T47D (cell line): ENCODE measurements around the gene PRSS2.

ENCODE experiments used
- DNase-seq, 2 experiments: peaks; one replicate each; pipeline versions ENCODE4 v3.0.0 to v3.0.0-alpha.2; 2011 to 2012; ENCODE audit warnings: low read depth in 1 of 2, low spot score in 1 of 2
- JUND ChIP-seq: IDR thresholded peaks from 2 replicates; pipeline ENCODE4 v1.6.1; 2012; ENCODE audit warnings: low read depth
- in situ Hi-C: cut with HindIII; loops from 2 replicates; pipeline ENCODE4 v1.10.0; 2016; ENCODE audit warnings: low sequenced_read_pairs, low pct_unique_long_range_greater_than_20kb

The PRSS2 gene

DNA sequence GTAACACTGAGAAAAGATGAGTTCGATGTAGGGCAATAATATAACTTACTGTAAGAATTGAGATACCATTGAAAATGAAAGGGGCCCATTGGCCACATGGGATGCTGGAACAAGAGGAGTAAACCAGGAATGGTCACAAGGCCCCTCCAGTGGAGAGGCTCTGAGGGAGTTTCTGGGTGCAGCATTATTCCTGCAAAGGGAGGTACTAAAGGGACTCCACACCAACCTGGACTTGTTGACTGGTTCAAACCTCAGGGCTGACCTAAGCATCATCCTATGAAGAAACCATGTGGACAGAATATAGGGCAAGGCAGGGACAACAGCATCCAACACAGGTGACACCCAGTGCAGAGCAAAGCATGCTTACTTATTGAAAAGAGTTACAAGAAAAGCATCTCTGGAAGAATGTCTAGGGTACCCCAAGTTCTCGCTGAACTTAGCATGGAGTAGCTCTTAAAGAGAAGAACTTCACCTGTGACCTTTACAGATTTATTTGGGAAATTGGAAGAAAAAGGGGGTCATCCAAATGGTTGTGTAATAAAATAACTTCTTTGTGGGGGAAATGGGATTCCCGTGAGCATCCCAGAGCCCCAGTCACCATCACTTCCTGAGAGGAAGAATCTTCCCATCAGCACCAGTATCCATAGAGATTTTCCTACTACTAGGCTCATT, 34.7 kb downstream of the PRSS2 start:
- TF ChIP-seq JUND, result no peak
- in situ Hi-C loops, result no loop called here

DNA sequence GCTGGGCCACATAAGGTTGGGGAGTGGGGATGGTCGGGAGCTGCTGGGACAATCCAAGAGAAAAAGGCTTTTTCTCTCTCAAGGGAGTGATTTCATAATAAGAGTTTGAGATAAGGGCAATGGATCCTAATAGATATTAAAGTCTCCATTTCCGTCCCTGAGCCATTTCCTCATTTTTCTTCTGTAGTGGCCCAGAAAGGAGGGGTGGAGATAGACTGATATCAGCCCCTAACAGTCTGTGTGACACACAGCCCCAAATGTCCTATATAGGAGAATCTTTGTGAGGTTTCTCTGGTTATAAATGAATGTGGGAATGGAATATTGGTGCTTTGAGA, 35.2 kb downstream of the PRSS2 start:
- in situ Hi-C loops, result no loop called here
- TF ChIP-seq JUND, result no peak

More for the DNA sequence above, 34.7 kb downstream of the PRSS2 start:
- no peak for DNase-seq

DNA sequence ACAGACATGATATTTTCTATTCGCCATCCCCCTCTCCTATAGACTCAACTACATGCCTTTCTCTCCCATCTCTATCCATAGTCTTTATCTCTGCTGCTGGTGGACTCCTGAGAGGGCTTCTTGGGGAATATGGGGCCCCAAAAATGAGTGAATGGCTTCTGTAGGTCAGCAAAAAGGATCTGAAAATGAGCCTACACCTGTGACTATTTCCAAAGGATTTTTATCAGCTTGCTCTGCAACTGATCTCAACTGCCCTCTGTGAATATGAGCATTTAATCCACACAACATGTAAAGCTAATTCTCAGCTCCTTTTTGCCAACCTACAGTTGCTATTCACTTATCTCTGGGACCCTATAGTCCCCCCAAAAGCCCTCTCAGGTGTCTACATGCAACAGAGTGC, 36.2 kb downstream of the PRSS2 start:
- no peak for TF ChIP-seq JUND
- no peak for DNase-seq
- in situ Hi-C loops, result no loop called here

More for the DNA sequence above, 35.2 kb downstream of the PRSS2 start:
- no peak for DNase-seq

DNA sequence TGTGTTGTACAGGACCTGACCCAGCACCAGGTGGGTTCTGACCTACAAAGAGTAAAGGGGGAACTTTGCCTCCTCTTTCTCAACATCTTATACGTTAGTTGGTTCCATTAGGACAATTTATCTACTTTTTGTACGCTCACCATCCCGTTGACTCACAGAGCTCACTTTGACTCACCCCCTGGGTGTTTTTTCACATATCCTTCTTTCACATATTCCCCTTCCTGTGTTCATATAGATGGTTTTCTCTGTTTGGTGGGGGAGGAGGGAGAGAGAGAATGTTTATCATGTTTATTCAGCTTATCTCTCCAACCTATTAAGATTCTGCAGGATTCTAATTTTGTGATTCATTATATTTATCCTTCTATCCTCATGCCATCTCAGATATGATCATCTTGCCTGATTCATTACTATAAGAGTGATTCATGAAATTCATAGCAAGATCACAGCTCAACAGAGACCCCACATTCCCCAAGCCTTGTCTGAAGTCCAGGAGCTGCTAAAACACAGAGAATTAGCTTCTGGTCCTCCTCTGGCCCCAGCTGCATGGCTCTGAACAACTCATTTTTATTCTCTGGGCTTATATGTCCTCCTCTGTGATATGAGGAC, 37.2 kb downstream of the PRSS2 start:
- DNase-seq, result no peak
- TF ChIP-seq JUND, result no peak
- in situ Hi-C loops, result no loop called here

DNA sequence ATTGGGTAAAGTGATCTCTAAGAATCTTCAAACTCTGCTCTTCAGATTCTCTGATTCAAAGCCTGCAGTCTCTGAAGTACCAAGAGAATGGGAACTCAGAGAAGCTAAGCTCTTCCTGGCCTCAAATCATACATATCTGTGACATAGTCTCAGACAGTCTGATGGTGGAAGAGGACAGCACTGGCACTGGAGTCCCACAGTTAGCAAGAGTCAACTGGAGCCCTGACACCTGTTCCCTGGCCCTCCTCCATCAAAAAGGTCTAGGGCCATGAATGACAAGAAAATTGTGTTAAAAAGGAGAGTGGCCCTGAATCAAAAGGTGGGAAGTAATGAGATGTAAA, 37.7 kb downstream of the PRSS2 start:
- no peak for DNase-seq
- no peak for TF ChIP-seq JUND
- in situ Hi-C loops, result no loop called here

DNA sequence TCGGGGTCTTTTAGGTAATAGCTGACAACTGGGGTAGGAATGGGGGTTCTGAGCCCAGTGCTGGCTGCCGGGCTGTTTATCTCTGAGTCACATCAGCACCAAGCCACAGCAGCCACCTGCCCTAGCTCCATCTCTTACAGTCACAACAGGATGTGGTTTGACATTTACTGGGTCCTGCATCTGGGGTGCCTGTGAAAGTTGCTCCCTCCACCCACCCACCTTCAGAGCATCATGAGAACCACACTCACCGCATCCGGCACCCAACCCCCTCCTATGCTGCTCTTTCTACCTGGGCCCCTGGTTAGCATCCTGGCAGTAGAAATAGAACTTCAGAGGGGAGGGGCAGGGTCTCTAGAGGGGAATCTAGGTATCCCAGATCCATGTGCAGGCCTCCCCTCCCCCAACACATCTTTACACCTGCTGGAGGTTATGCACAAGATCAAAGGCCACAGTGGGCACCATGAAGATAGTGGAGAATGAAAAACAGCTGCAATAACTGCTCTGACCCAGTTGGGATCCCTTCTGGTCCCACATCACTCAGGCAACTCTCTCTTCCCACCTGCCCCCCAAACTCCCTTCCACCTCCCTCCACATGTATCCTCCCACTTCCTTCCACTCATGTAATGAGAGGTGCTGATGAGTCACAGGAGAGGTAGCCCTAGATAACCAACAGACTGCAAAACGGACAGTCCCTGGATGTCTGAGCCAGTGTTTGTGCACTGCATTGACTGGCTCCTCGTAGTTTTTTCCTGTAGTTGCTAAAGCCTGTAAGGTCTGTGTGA, 38.2 kb downstream of the PRSS2 start:
- in situ Hi-C loops, result no loop called here
- no peak for DNase-seq
- TF ChIP-seq JUND, result no peak

DNA sequence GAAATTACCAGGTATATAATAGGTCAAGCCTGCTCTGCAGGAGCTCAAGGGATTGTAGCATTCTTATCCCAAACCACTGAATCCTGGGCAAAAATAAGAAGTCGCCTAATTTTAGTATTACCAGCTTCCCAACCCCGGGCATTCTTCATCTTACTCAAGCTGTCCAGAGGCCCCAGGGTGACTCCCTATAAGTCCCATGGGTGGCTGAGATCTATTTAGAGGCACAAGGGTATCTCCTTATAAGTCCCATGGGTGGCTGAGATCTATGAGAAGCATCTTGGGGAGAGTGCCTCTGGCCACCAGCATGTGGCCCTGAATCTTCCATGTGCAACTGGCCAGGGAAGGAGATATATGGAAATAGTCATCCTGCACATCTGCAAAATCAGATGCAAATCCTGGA, 38.9 kb downstream of the PRSS2 start:
- in situ Hi-C loops, result no loop called here
- no peak for TF ChIP-seq JUND
- no peak for DNase-seq

DNA sequence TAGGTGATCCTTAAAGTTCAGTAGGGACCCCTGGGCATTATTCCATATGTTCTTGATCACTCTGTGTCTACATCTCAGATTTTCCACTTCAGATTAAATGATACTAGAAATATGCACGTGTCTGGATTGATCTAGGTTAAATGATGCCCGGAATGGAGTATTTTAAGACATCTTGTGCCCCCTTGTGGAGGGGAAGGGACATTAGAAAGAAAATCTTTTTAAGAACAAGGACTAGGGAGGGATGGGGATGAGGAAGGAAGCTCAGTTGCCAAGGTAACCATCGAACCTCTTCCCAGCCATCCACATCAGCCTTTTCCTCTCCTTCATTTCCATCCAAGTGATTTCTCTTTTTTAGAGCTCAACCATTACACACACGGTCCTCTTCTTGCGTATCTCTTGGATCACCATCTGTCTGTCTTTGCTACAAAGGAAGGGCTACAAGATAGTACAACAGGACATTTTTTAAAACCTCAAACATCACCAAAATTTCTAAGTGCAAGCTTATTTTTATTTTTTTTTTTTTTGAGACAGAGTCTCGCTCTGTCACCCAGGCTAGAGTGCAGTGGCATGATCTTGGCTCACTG, 40.5 kb downstream of the PRSS2 start:
- in situ Hi-C loops, result no loop called here
- peak in 1 of 2 experiments; percentile 62 for DNase-seq

DNA sequence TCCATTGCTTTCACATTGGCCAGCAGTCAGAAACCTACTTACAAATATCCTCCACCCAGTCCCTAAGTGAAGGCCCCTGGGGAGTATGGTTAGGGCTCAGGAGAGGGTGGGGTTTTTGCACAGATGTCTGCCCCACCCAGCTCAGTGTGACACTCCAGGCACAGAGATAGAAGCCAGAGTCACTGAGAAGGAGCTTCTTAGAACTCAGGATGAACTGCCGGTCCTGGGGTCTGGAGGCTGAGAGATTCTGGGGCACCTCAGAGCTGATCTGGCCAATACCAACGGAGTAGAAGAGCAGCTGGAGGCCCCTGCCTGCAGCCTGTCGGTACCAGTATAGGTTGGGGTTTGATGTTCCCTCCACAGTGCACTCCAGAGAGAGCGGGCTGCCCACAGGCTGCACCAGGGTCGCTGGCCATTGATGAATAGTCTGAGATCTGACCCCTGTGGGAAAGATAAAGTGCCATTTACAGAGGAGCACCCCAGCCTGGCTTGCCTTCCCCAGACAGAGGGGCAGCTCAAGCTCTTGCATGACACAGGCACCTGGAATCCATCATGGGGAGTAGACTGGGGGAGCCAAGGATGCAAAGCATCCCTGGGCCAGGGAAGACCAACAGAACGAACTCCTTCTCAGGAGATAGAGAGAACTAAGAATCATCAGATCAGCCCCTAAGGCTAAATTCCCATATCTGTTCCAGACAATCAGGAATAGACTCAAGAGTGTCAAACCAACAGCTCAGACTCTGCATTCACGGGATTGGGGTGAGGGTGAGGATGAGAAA, 41.9 kb downstream of the PRSS2 start:
- DNase-seq, result no peak
- no peak for TF ChIP-seq JUND
- in situ Hi-C loops, result no loop called here

More for the DNA sequence above, 40.5 kb downstream of the PRSS2 start:
- no peak for TF ChIP-seq JUND

DNA sequence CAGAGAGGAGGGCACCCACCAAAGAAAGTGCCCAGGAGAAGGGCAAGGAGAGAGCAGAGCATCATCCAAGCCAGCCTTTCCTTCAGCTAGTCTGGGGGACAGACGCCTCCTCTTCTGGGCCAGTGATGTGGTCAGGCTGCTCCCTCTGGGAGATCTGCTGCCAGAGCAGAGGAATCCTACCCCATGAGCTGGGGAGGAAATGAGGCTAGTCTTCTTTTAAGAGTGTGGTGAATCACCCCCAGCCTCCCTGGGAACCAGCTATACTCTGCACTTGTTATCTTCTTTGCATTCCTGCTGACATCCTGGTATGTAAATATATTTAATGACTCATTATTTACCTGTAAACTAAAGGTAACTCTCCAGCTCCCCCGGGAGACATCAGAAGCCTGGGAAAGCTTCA, 42.5 kb downstream of the PRSS2 start:
- TF ChIP-seq JUND, result no peak
- DNase-seq, result peak in 1 of 2 experiments; percentile 55
- in situ Hi-C loops, result no loop called here

DNA sequence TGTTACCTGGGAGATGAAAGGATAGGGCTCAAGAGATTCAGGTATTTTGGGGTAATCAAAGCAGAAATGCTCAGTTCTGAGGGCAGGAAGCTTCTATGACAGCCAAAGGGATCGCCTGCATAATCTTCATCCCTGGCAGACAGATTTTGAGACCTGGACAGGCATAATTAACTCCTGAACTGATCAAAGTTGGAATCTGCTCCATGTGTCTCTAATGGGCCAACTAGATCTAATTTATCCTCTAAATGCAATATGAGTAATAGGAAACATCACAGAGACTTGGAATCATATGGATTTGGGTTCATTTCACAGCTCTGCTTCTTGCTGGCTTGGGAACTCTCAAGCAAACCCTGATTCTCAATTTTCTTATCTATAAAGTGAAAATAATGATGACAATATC, 42.9 kb downstream of the PRSS2 start:
- DNase-seq, result no peak
- TF ChIP-seq JUND, result no peak
- in situ Hi-C loops, result no loop called here

DNA sequence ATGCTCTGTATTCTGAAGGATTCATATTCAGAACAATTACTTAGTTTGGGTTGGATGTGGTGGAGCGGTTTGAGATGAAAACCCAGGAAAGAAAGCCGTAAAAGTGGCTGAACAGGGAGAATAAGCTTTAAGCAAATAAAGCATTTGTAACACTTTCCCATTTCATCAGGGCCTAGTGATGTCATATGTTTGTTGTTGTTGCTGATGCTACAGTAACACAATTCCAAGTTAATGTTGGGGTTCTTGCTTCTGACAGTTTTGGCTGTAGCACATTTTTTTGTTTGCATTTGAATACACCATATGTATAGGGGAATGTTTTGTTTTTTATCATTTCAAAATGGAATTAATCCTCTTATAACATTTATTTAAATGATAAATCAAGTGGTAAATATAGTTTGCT, 43.7 kb downstream of the PRSS2 start:
- in situ Hi-C loops, result no loop called here
- no peak for TF ChIP-seq JUND
- DNase-seq, result no peak
